C4-2B (cell line): ENCODE results near the gene FGGY.

ENCODE experiments used
- CTCF ChIP-seq: fragments of 450-650 bp; conservative IDR thresholded peaks from 2 replicates; pipeline ENCODE4 v1.5.1; 2017; ENCODE audit warnings: mild to moderate bottlenecking
- ZFX ChIP-seq: fragments of 450-650 bp; IDR thresholded peaks from 2 replicates; pipeline ENCODE4 v1.6.1; 2017

GRCh38 chr1:59697150-59697800 is 400.4 kb downstream of the FGGY start:
- TF ChIP-seq CTCF = no peak
- TF ChIP-seq ZFX = no peak
